Stimulated activated CD4-positive, alpha-beta T cell treated with anti-CD3 and anti-CD28 coated beads, Interleukin-1b, Interleukin-23, amount 100 ng/mL, for 1 hour (primary cell): ENCODE measurements around the gene EYS.

Source experiments
- DNase-seq, 2 donors: peaks; one replicate each; pipeline ENCODE4 v3.0.0-alpha.2; 2020; ENCODE audit warnings: low read depth in 2 of 2

Gene EYS

GRCh38 chr6:65707126-65707826 is at the start of gene EYS:
Gene EYS (minus strand): TSS chr6:65707226. CDS start chr6:65495410, 211,816 bp downstream.
- no peak for DNase-seq

GRCh38 chr6:65746302-65746701 is 39.3 kb upstream of the EYS start:
- no peak for DNase-seq

- DNase-seq = no peak
These were observed 38.6 kb upstream of the EYS start for GRCh38 chr6:65745614-65746013.

- DNase-seq = no peak
These were observed 22.0 kb upstream of the EYS start for GRCh38 chr6:65728879-65729479.

DNA sequence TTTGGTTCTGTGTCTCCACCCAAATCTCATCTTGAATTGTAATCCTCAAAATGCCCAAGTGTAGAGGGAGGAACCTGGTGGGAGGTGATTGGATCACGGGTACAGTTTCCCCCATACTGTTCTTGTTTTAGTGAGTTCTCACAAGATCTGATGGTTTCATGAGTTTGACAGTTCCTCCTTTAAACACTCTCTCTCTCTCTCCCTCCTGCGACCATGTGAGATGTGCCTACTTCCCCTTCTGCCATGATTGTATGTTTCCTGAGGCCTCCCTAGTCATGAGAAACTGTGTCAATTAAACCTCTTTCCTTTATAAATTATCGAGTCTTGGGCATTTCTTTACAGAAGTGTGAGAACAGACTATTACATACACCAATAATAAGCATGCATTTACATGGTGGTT is 12.1 kb upstream of the EYS start:
- DNase-seq = no peak

DNA sequence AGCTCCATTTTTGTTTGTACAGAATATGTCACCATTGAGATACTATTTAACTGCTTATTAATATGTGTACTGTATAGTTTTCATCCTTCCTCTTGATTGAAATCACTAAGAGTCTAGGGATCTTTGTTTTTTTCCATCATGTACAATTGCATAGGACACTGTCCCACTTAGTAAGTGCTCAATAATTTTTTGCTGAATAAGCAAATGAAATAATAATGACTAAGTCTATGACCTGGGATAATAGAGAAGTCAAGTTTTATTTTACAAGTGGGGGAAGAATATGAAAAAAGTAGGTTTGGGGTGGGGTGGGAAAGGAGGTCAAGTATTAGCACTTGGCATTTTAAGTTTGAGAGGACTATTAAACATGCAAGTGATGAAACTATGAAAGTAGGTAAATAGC is 4.5 kb upstream of the EYS start:
- DNase-seq = no peak

DNA sequence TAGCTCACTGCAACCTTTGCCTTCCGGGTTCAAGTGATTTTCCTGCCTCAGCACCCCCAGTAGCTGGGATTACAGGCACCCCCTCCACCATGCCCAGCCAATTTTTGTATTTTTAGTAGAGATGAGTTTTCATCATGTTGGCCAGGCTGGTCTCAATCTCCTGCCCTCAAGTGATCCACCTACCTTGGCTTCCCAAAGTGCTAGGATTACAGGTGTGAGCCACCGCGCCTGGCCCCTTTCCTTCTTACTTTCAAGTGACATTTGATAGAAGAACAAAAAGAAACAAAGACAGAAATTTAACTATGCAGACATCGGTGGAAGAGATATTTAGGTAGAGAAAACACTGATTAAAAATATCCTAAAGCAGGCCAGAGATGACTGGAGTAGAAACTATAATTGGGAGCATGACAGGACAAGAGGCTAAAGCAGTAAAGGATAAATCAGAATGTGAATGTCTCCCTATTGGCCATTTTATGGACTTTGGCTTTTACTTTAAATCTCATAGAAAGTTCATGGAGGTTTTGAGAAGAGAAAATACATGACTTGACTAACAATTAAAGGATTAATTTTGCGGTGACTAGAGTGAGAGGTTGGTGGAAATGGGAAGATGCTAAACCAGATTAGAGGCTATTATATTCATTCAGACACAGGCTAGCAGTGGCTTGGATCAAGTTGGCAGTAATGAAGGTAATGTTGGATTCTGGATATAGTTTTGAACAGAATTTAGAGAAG is 2.2 kb upstream of the EYS start:
- no peak for DNase-seq

DNA sequence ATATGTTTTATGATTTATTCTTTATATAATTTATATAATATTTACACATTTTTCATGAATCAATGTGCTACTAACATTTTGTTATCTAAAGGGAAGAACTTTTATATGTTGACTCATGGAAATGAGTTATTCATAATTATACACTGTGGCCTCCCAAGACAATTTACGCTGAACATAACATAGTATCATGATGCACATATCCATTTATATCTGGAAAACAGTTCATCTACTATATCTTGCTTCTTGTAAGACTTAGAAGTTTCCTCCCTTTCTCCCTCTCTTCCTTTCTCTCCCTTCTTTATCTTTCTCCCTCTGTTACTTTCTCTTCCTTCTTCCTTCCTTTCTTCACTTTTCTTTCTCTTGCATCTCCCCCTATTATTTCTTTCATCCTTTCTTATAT is 1.1 kb upstream of the EYS start:
- DNase-seq = no peak

DNA sequence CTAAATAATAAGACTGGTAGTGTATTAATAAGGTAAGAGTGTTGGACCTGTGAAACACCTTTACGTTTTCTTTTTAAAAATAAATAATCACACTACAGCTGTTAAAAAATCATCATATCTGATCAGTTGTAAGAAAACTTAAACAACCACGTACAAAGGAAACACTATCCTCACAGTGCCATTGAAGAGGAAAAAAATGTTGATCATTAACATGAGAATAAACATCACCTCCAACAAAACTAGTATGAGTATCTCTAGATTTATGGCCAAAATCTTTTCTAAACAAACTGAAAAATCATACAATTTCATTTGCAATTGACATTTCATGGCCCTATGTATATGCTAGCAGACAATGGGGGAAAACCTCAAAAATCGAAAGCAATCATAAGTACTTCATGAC is 590 bp downstream of the EYS start:
- DNase-seq = no peak

DNA sequence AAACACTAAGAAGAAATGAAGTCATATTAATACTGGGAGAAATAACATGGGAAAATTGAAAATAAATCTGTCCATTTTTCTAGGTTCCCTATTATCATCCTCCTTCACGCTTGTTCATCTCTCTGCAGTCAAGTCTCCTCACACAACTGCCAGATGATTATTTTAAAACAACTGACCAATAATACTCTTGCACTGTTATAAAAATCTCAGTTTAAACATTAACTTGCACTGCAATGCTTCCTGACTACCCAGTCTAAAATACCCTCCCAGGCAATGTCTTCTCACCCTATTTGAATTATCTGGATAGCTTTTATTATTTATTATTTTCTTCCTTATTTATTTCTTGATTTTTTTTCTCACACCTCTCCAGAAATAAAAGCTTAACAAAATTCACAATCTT is 5.7 kb downstream of the EYS start:
- DNase-seq = no peak

DNA sequence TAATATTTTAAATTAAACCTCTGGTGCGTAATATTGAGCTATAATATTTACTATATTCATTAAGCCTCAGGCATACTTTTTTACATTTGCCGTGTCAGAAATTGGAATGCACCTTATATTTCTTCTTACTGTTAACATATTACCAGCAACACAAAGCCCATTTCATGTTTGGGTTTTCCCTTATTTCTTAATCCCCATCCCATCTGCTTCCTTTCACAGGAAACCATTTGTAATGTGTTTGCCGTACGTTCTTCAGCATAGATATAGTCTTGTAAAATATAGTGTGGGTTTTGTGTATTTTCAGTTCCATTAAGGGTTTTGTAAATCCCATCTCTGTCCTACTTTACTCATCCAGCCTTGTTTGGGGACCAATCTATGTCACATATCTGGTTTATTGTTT is 6.5 kb downstream of the EYS start:
- DNase-seq = no peak

GRCh38 chr6:65692109-65692508 is 14.9 kb downstream of the EYS start:
- DNase-seq = no peak

- no peak for DNase-seq
These were observed 26.8 kb downstream of the EYS start for GRCh38 chr6:65680232-65680631.

- DNase-seq = no peak
These were observed 35.1 kb downstream of the EYS start for GRCh38 chr6:65671922-65672321.

DNA sequence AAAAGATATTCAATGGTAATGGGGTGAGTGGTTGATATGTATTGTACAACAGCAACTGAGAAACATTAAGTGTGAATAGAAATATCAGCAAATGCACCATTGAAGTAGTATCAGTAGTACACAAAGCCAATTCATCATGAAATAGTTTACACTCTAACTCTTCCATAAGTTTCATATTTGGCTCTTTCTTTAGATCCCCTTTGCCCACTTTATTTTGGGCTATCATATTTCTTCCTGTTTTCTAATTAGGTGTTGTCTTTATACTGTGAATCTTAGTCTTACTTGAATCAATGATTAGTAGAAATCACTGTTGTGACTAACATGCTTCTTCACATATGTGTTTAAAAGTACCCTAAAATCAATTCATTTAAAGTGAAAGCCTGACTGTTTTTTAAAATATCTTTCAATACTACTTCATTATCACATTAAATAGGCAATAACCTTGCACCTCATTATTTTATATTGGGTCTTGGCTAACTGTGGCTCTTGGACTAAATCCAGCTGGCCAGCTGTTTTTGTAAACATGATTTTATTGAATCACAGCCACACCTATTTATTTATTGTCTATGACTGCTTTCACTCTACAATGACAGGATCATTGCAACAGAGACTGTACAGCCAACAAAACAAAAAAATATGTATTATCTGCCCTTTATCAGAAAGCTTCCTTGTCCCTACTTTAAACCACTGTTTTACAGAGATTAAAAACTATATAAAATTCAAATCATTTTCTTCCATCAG is 38.9 kb downstream of the EYS start:
- DNase-seq = no peak

DNA sequence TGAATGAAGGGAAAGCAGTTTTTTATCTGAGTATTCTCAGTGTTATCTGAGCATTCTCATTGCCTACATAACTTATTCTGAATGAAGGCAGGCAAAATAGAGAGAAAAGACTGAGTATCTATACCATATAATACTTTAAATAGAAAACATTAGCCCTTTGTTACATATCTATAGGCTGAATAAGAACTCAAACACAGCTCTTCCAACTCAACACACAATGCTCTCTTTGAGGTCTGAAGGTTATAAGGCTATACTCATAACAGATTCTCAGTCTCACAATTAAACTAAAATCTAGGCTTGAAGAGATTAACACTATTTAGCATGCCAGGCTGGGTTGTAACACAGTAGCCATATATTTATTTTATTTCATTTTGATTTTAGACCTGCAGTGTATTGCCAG is 56.9 kb downstream of the EYS start:
- DNase-seq = no peak

- DNase-seq = no peak
These were observed 57.6 kb downstream of the EYS start for GRCh38 chr6:65649392-65649791.

GRCh38 chr6:65646544-65646943 is 60.5 kb downstream of the EYS start:
- no peak for DNase-seq

GRCh38 chr6:65642776-65643175 is 64.2 kb downstream of the EYS start:
- DNase-seq = no peak

- no peak for DNase-seq
These were observed 68.8 kb downstream of the EYS start for GRCh38 chr6:65638047-65638831.

- DNase-seq = no peak
These were observed 69.6 kb downstream of the EYS start for GRCh38 chr6:65637289-65638046.
